Ovary (tissue), 9 donors: ENCODE measurements around the gene TMEM232. TPM values are rescaled to one million over a fixed set of nuclear protein-coding genes. Genes with fewer than 3 reads are reported as not detected.
"Not testable (repeated sequence)": the region's sequence is repeated elsewhere in the genome, so short reads cannot be mapped to it uniquely, and the experiment has no call there.

Source experiments
- DNase-seq, 5 donors: peaks; one replicate each; pipeline ENCODE4 v3.0.0-alpha.2; 2019 to 2020
- H3K27ac ChIP-seq, 2 donors: fragments of 200-600 bp; one replicate each; pipeline versions ENCODE4 v1.5.1 to v1.8.0; 2019 to 2022
- H3K27me3 ChIP-seq: fragments of 200-600 bp; one replicate; pipeline ENCODE4 v1.8.0; 2022
- H3K36me3 ChIP-seq: fragments of 200-600 bp; sonication (generic); one replicate; pipeline ENCODE4 v1.5.1; 2019
- H3K4me1 ChIP-seq: one replicate; pipeline ENCODE4 v1.8.1; 2013; ENCODE audit warnings: mild to moderate bottlenecking, moderate library complexity; ENCODE audit not compliant: insufficient read depth
- H3K4me3 ChIP-seq: fragments of 200-600 bp; sonication (generic); one replicate; pipeline ENCODE4 v1.5.1; 2017
- H3K9me3 ChIP-seq, 2 donors: fragments of 200-600 bp in 1 of 2; sonication (generic) in 1 of 2; one replicate each; pipeline versions ENCODE4 v1.5.1 to v1.8.1; 2013 to 2019; ENCODE audit warnings: mild to moderate bottlenecking in 1 of 2, moderate library complexity in 1 of 2
- CTCF ChIP-seq, 3 donors: fragments of 450-650 bp in 2 of 3; fragments of 200-600 bp in 1 of 3; IDR thresholded peaks; one replicate each; pipeline versions ENCODE4 v1.5.1 to v1.8.0; 2016 to 2022; ENCODE audit warnings: antibody characterized with exemption in 3 of 3, mild to moderate bottlenecking in 1 of 3
- EP300 ChIP-seq: sonication (generic); formaldehyde crosslinking; IDR thresholded peaks from one replicate; pipeline ENCODE4 v1.6.1; 2017; ENCODE audit warnings: antibody characterized with exemption
- POLR2A ChIP-seq: fragments of 450-650 bp; IDR thresholded peaks from one replicate; pipeline ENCODE4 v1.6.1; 2017; ENCODE audit warnings: antibody characterized with exemption, mild to moderate bottlenecking, moderate library complexity
- whole genome bisulfite sequencing, 3 donors: extraction: QIAGEN DNeasy Blood & Tissue Kit in 1 of 3; methylation state at CpG; one replicate each; pipeline versions ENCODE4 v1.1.5 to v1.1.7; 2013 to 2017; 5-methylcytosine and 5-hydroxymethylcytosine counted together
- intact Hi-C, 4 donors: fragments of 100-400 bp; cut with DNase I; formaldehyde crosslinking; loops; one replicate each; pipeline versions ENCODE4 v1.11.0 to v1.15.1; 2022 to 2023
- polyA plus RNA-seq, 2 donors: library from polyadenylated mRNA; stranded (reverse); fragments of 200-250 nt in 1 of 2; fragments of 350-450 nt in 1 of 2; fragmentation: Illumina TruSeq in 1 of 2; extraction: RNeasy Lipid Tissue Mini Kit (QIAGEN cat#74804) in 1 of 2; gene quantifications; one replicate each; pipeline ENCODE4 v1.2.3, GENCODE V29; 2013 to 2014
- total RNA-seq, 7 donors: library from RNA; depleted of rRNA in 2 of 7; stranded (reverse); fragments of >200 nt in 2 of 7; fragmentation: NEBNext Ultra II Directional in 3 of 7; extraction: Animal tissue kit (Norgen Biotek cat#: 25700) in 3 of 7; gene quantifications; one replicate each; pipeline versions ENCODE4 v1.1.0 to v1.2.4, GENCODE V29; 2016 to 2023
- donor health status: DM: no; HTN: no; CAD: no; lungs with moderate emphysema.
- donor health status: DM: no; HTN: no; CAD: no.
- donor health status: Bipolar disorder and iron deficiency.
- donor health status: DM: yes; HTN: yes; CAD: no.
- donor health status: DM: no; HTN: no; CAD: no.
- donor health status: DM: yes; HTN: yes; CAD: no.

Gene TMEM232
- total and polyA plus RNA-seq, 9 donors: 0.70 to 23.6 (median 2.8) TPM

- WGBS, 3 donors: 5 to 17% (median 10%) methylated on average over 3 of the region's 3 CpGs
- H3K27me3 ChIP-seq: no peaks in the 10 kb centered on the region
- H3K4me3 ChIP-seq: no peak overlapping the region
- H3K36me3 ChIP-seq: no peaks in the 10 kb centered on the region
- no peak for DNase-seq
- TF ChIP-seq POLR2A (no peak), EP300 (no peak), CTCF (IDR thresholded peaks at IDR 0.05) (no peak)
- no peak overlapping the region for H3K27ac ChIP-seq
- no peaks in the 10 kb centered on the region for H3K4me1 ChIP-seq
- intact Hi-C loops: no loop called here
- no peaks in the 10 kb centered on the region for H3K9me3 ChIP-seq
Observed at GRCh38 chr5:110702704-110703103, 23.8 kb downstream of the TMEM232 start.

GRCh38 chr5:110702300-110702699, 24.2 kb downstream of the TMEM232 start:
- no peak for TF ChIP-seq EP300
- no peak for TF ChIP-seq POLR2A
- TF ChIP-seq CTCF (IDR thresholded peaks at IDR 0.05): no peak
- WGBS, 3 donors: 9 to 17% (median 9%) methylated on average over 1 of the region's 1 CpG
- no peaks in the 10 kb centered on the region for H3K36me3 ChIP-seq

GRCh38 chr5:110692669-110693068, 33.8 kb downstream of the TMEM232 start:
- not testable (repeated sequence) for DNase-seq, H3K4me3 ChIP-seq, H3K27me3 ChIP-seq, H3K36me3 ChIP-seq, H3K27ac ChIP-seq, H3K9me3 ChIP-seq, H3K4me1 ChIP-seq
- 78 to 90% (median 79%) methylated on average over 5 of the region's 5 CpGs for WGBS, 3 donors
- intact Hi-C loops: loop anchor here in 1 of 4 donors (10.0 kb wide), 1 partner anchor 1252 kb away; no protein-coding TSS in a partner anchor

More at GRCh38 chr5:110702300-110702699, 24.2 kb downstream of the TMEM232 start:
- intact Hi-C loops: no loop called here
- Histone ChIP-seq H3K27ac (no peak overlapping the region), H3K4me1 (no peaks in the 10 kb centered on the region), H3K9me3 (no peaks in the 10 kb centered on the region), H3K4me3 (no peak overlapping the region), H3K27me3 (no peaks in the 10 kb centered on the region)
- no peak for DNase-seq

GRCh38 chr5:110690587-110690986, 35.9 kb downstream of the TMEM232 start:
- DNase-seq, H3K4me3 ChIP-seq, H3K27ac ChIP-seq, H3K9me3 ChIP-seq, H3K36me3 ChIP-seq, H3K4me1 ChIP-seq, H3K27me3 ChIP-seq: not testable (repeated sequence)
- 70 to 89% (median 83%) methylated on average over 1 of the region's 1 CpG for WGBS, 3 donors
- intact Hi-C loops: loop anchor here in 1 of 4 donors (10.0 kb wide), 1 partner anchor 1254 kb away; no protein-coding TSS in a partner anchor

GRCh38 chr5:110687485-110687884, 39.0 kb downstream of the TMEM232 start:
- Histone ChIP-seq H3K27ac (no peak overlapping the region), H3K4me3 (no peak overlapping the region), H3K4me1 (no peaks in the 10 kb centered on the region), H3K27me3 (no peaks in the 10 kb centered on the region), H3K9me3 (no peaks in the 10 kb centered on the region), H3K36me3 (no peaks in the 10 kb centered on the region)
- no peak for DNase-seq
- TF ChIP-seq CTCF (IDR thresholded peaks at IDR 0.05): no peak
- TF ChIP-seq EP300: no peak
- 90 to 94% (median 90%) methylated on average over 1 of the region's 1 CpG for WGBS, 3 donors
- intact Hi-C loops: no loop called here

GRCh38 chr5:110686270-110686669, 40.2 kb downstream of the TMEM232 start:
- intact Hi-C loops: no loop called here
- Histone ChIP-seq H3K4me3 (no peak overlapping the region), H3K27me3 (no peaks in the 10 kb centered on the region), H3K9me3 (no peaks in the 10 kb centered on the region), H3K4me1 (no peaks in the 10 kb centered on the region), H3K27ac (no peak overlapping the region), H3K36me3 (no peaks in the 10 kb centered on the region)
- 92 to 94% (median 93%) methylated on average over 2 of the region's 2 CpGs for WGBS, 3 donors
- DNase-seq: no peak
- TF ChIP-seq CTCF (IDR thresholded peaks at IDR 0.05) (no peak), POLR2A (no peak), EP300 (no peak)
